ENCODE results near the gene COPA. TPM values are rescaled to one million over a fixed set of nuclear protein-coding genes. Genes with fewer than 3 reads are reported as not detected.

Gene COPA
- total RNA-seq, 2 donors from 2014 or later: 123 to 129 TPM

GRCh38 chr1:160332516-160332915 is 10.5 kb downstream of the COPA start:
- no peak for TF ChIP-seq POLR2AphosphoS5 (IDR thresholded peaks at IDR 0.05)
- no peak for TF ChIP-seq CTCF (IDR thresholded peaks at IDR 0.05)
- no peak for TF ChIP-seq POLR2A (IDR thresholded peaks at IDR 0.05)
- intact Hi-C loops (cut with DNase I): no loop called here
- Histone ChIP-seq H3K4me1 (replicated peaks) (no peaks in the 10 kb centered on the region), H3K27ac (no peak overlapping the region), H3K9me3 (no peaks in the 10 kb centered on the region), H3K27me3 (replicated peaks; ENCODE audit: insufficient read depth) (no peaks in the 10 kb centered on the region), H3K36me3 (peaks cover 0 to 14% of the 10 kb centered on the region in 2 donors), H3K4me3 (no peak overlapping the region)
- DNase-seq (ENCODE audit: low spot score): no peak

GRCh38 chr1:160330119-160330518 is 12.9 kb downstream of the COPA start:
- no peak for TF ChIP-seq CTCF (IDR thresholded peaks at IDR 0.05)
- TF ChIP-seq POLR2AphosphoS5 (IDR thresholded peaks at IDR 0.05): no peak
- no peak for TF ChIP-seq POLR2A (IDR thresholded peaks at IDR 0.05)
- H3K27ac ChIP-seq: no peak overlapping the region
- H3K36me3 ChIP-seq: peaks cover 0 to 14% of the 10 kb centered on the region in 2 donors

GRCh38 chr1:160328184-160328583 is 14.9 kb downstream of the COPA start:
- Histone ChIP-seq H3K4me1 (replicated peaks) (no peaks in the 10 kb centered on the region), H3K27me3 (replicated peaks; ENCODE audit: insufficient read depth) (no peaks in the 10 kb centered on the region), H3K27ac (no peak overlapping the region), H3K9me3 (no peaks in the 10 kb centered on the region), H3K4me3 (no peak overlapping the region), H3K36me3 (peaks cover 0 to 14% of the 10 kb centered on the region in 2 donors)
- no peak for TF ChIP-seq POLR2AphosphoS5 (IDR thresholded peaks at IDR 0.05)
- no peak for TF ChIP-seq CTCF (IDR thresholded peaks at IDR 0.05)
- no peak for TF ChIP-seq POLR2A (IDR thresholded peaks at IDR 0.05)
- intact Hi-C loops (cut with DNase I): no loop called here
- 64% methylated on average over 8 of the region's 8 CpGs for WGBS
- no peak for DNase-seq (ENCODE audit: low spot score)

More at GRCh38 chr1:160330119-160330518, 12.9 kb downstream of the COPA start:
- Histone ChIP-seq H3K4me3 (no peak overlapping the region), H3K4me1 (replicated peaks) (no peaks in the 10 kb centered on the region), H3K27me3 (replicated peaks; ENCODE audit: insufficient read depth) (no peaks in the 10 kb centered on the region), H3K9me3 (no peaks in the 10 kb centered on the region)
- no peak for DNase-seq (ENCODE audit: low spot score)
- intact Hi-C loops (cut with DNase I): no loop called here

- Histone ChIP-seq H3K36me3 (peaks cover 0 to 14% of the 10 kb centered on the region in 2 donors), H3K27me3 (replicated peaks; ENCODE audit: insufficient read depth) (no peaks in the 10 kb centered on the region), H3K4me1 (replicated peaks) (no peaks in the 10 kb centered on the region), H3K4me3 (no peak overlapping the region), H3K27ac (no peak overlapping the region), H3K9me3 (no peaks in the 10 kb centered on the region)
- no peak for DNase-seq (ENCODE audit: low spot score)
- TF ChIP-seq POLR2A (IDR thresholded peaks at IDR 0.05) (no peak), POLR2AphosphoS5 (IDR thresholded peaks at IDR 0.05) (no peak), CTCF (IDR thresholded peaks at IDR 0.05) (no peak)
- intact Hi-C loops (cut with DNase I): no loop called here
- 86% methylated on average over 5 of the region's 5 CpGs for WGBS
Observed at GRCh38 chr1:160326418-160326817, 16.6 kb downstream of the COPA start.

GRCh38 chr1:160325252-160325651 is 17.8 kb downstream of the COPA start:
- Histone ChIP-seq H3K9me3 (no peaks in the 10 kb centered on the region), H3K4me1 (replicated peaks) (no peaks in the 10 kb centered on the region), H3K4me3 (no peak overlapping the region), H3K27ac (no peak overlapping the region), H3K36me3 (peaks cover 0 to 9% of the 10 kb centered on the region in 2 donors), H3K27me3 (replicated peaks; ENCODE audit: insufficient read depth) (no peaks in the 10 kb centered on the region)
- DNase-seq (ENCODE audit: low spot score): no peak
- intact Hi-C loops (cut with DNase I): no loop called here
- 81% methylated on average over 4 of the region's 4 CpGs for WGBS
- TF ChIP-seq CTCF (IDR thresholded peaks at IDR 0.05): no peak
- TF ChIP-seq POLR2A (IDR thresholded peaks at IDR 0.05): no peak
- no peak for TF ChIP-seq POLR2AphosphoS5 (IDR thresholded peaks at IDR 0.05)
